ENCODE results near the gene TM2D1.

GRCh38 chr1:61724813-61725694 lies at the start of gene TM2D1:
- TF ChIP-seq POLR2A (IDR thresholded peaks at IDR 0.05; ENCODE audit: extremely low read depth, insufficient read length) = peak; percentile 95
- TF ChIP-seq CTCF (IDR thresholded peaks at IDR 0.05; ENCODE audit: low read depth, low read length) = no peak
- TF ChIP-seq MAX (IDR thresholded peaks at IDR 0.05; ENCODE audit: low read depth, low read length) = peak; percentile 70
- TF ChIP-seq MYC (IDR thresholded peaks at IDR 0.05; ENCODE audit: low read depth, low read length) = peak; percentile 49; the same call in 1 of the 2 replicates
